K562 (cell line): ENCODE results near the gene CCND3. TPM values are rescaled to one million over a fixed set of nuclear protein-coding genes. Genes with fewer than 3 reads are reported as not detected.

Experiments
- ATAC-seq: fragments of 200-7000 bp; cut with Tn5 transposase; 3 replicates; pipeline ENCODE4 v1.9.1; 2020; ENCODE audit warnings: moderate library complexity
- BruUV-seq: library from RNA; stranded (reverse); fragments of 400-500 nt; replicated peaks from 2 replicates; lab custom pipeline; 2021; lab: Mats Ljungman, UMichigan
- CTCF ChIA-PET: fragments of 300-600 bp; formaldehyde crosslinking; extraction: SDS; loops from one replicate; lab custom pipeline; 2021; ENCODE audit warnings: low intra/inter-chr PET ratio; lab: Yijun Ruan, JAX
- POLR2A ChIA-PET: fragments of 300-600, 350-650 bp; sonication (Branson Sonifier 250); formaldehyde crosslinking; extraction: SDS; loops from one replicate; lab custom pipeline; 2021; ENCODE audit warnings: antibody characterized with exemption, inconsistent platforms; lab: Yijun Ruan, JAX
- DNase-seq, 4 experiments: peaks; one replicate each; pipeline versions ENCODE4 v3.0.0 to v3.0.0-alpha.2; 2011 to 2018; ENCODE audit warnings: low spot score in 3 of 4, mixed read lengths in 3 of 4; ENCODE audit errors: extremely low read depth in 1 of 4
- FAIRE-seq: peaks from 2 replicates; lab custom pipeline; 2011; peaks lifted over from hg19 to GRCh38; lab: Jason Lieb, UNC
- H2AFZ ChIP-seq: 2 replicates; pipeline ENCODE4 v1.6.0; 2011; ENCODE audit warnings: low read depth, low read length, control low read depth, inconsistent platforms
- H3K27ac ChIP-seq: fragments of 200-600 bp; 3 replicates; pipeline ENCODE4 v1.8.0; 2011; ENCODE audit warnings: low read depth, mild to moderate bottlenecking, control low read depth, inconsistent platforms, low read length, moderate library complexity, mixed read lengths; ENCODE audit errors: extremely low read depth
- H3K27me3 ChIP-seq, 2 experiments: fragments of 300-600 bp in 1 of 2; 2 replicates in 1 of 2; 3 replicates in 1 of 2; pipeline versions ENCODE4 v1.6.0 to v1.8.0; 2011; ENCODE audit warnings: inconsistent platforms in 2 of 2, low read length in 2 of 2, mild to moderate bottlenecking in 1 of 2, mixed read lengths in 1 of 2, moderate library complexity in 1 of 2; ENCODE audit not compliant: control insufficient read depth in 2 of 2, insufficient read depth in 2 of 2
- H3K36me3 ChIP-seq: fragments of 300-600 bp; 3 replicates; pipeline ENCODE4 v1.8.0; 2011; ENCODE audit warnings: mild to moderate bottlenecking, low read length, inconsistent platforms; ENCODE audit not compliant: control insufficient read depth, insufficient read depth
- H3K4me1 ChIP-seq, 2 experiments: fragments of 200-600 bp in 1 of 2; replicated peaks in 1 of 2; 2 replicates in 1 of 2; 3 replicates in 1 of 2; pipeline versions ENCODE4 v1.5.1 to v1.8.0; 2011; ENCODE audit warnings: inconsistent platforms in 2 of 2, low read length in 2 of 2, mild to moderate bottlenecking in 1 of 2, mixed read lengths in 1 of 2, moderate library complexity in 1 of 2; ENCODE audit not compliant: control insufficient read depth in 2 of 2, insufficient read depth in 2 of 2
- H3K4me2 ChIP-seq: 2 replicates; pipeline ENCODE4 v1.6.1; 2011; ENCODE audit warnings: low read length, control low read depth, inconsistent platforms, mixed read lengths; ENCODE audit not compliant: insufficient read depth
- H3K4me3 ChIP-seq: fragments of 200-600 bp; sonication (generic), shearing (Covaris generic); 2 replicates; pipeline ENCODE4 v1.5.1; 2016; ENCODE audit warnings: control low read depth, inconsistent platforms
- H3K79me2 ChIP-seq: fragments of 200-600 bp; 3 replicates; pipeline ENCODE4 v1.8.0; 2011; ENCODE audit warnings: low read length, inconsistent platforms; ENCODE audit not compliant: control insufficient read depth, insufficient read depth
- H3K9ac ChIP-seq, 2 experiments: 2 replicates each; pipeline versions ENCODE4 v1.6.0 to v1.6.1; 2011; ENCODE audit warnings: low read depth in 2 of 2, low read length in 2 of 2, control low read depth in 1 of 2, inconsistent platforms in 1 of 2, mild to moderate bottlenecking in 1 of 2, mixed read lengths in 1 of 2; ENCODE audit not compliant: insufficient read depth in 1 of 2
- H3K9me1 ChIP-seq: one replicate; pipeline ENCODE4 v1.6.0; 2011; ENCODE audit warnings: inconsistent platforms, mild to moderate bottlenecking, low read length, moderate library complexity; ENCODE audit not compliant: control insufficient read depth, insufficient read depth
- H3K9me3 ChIP-seq: replicated peaks from 2 replicates; pipeline ENCODE4 v1.5.1; 2011; ENCODE audit warnings: low read depth, low read length, inconsistent platforms; ENCODE audit not compliant: control insufficient read depth, insufficient read depth
- H4K20me1 ChIP-seq: replicated peaks from 2 replicates; pipeline ENCODE4 v1.6.1; 2011; ENCODE audit warnings: low read length, inconsistent platforms, mixed read lengths; ENCODE audit not compliant: control insufficient read depth, insufficient read depth
- ASH1L ChIP-seq: fragments of 450-650 bp; IDR thresholded peaks from 2 replicates; pipeline ENCODE4 v1.6.1; 2018; ENCODE audit warnings: borderline replicate concordance, mild to moderate bottlenecking, low read depth; ENCODE audit not compliant: partially characterized antibody
- CBX3 ChIP-seq, 2 experiments: IDR thresholded peaks; 1 replicate in 1 of 2; 2 replicates in 1 of 2; pipeline ENCODE4 v1.6.1; 2012; ENCODE audit warnings: inconsistent platforms in 2 of 2, low read length in 2 of 2, borderline replicate concordance in 1 of 2, control low read depth in 1 of 2
- DEAF1 ChIP-seq: fragments of 450-650 bp; formaldehyde crosslinking; IDR thresholded peaks from 2 replicates; pipeline ENCODE4 v1.4.0; 2020; ENCODE audit warnings: mild to moderate bottlenecking, moderate library complexity
- E2F6 ChIP-seq, 2 experiments: IDR thresholded peaks; 2 replicates each; pipeline ENCODE4 v1.6.1; 2011; ENCODE audit warnings: borderline replicate concordance in 1 of 2, control low read depth in 1 of 2, low read depth in 1 of 2, low read length in 1 of 2, mild to moderate bottlenecking in 1 of 2, mixed read lengths in 1 of 2, moderate library complexity in 1 of 2; ENCODE audit not compliant: insufficient read depth in 1 of 2, insufficient read length in 1 of 2, poor library complexity in 1 of 2, severe bottlenecking in 1 of 2; ENCODE audit errors: extremely low read depth in 1 of 2
- MBD1 ChIP-seq: fragments of 250-450 bp; sonication (Bioruptor Pico); IDR thresholded peaks from 2 replicates; pipeline ENCODE4 v1.8.0; 2022; ENCODE audit warnings: inconsistent platforms
- RBBP5 ChIP-seq: fragments of 200-600 bp; sonication (generic); IDR thresholded peaks from 2 replicates; pipeline ENCODE4 v1.6.1; 2012; ENCODE audit warnings: borderline replicate concordance, mild to moderate bottlenecking, low read length, control low read depth, inconsistent platforms; ENCODE audit not compliant: insufficient read depth, poor library complexity, severe bottlenecking
- SMAD4 ChIP-seq: fragments of 250-450 bp; sonication (Bioruptor Pico); conservative IDR thresholded peaks from 2 replicates; pipeline ENCODE4 v1.8.0; 2021; ENCODE audit warnings: inconsistent platforms, mild to moderate bottlenecking, moderate library complexity
- SMARCA5 ChIP-seq: fragments of 450-650 bp; IDR thresholded peaks from 2 replicates; pipeline ENCODE4 v1.6.1; 2016
- TOE1 ChIP-seq, 2 experiments: fragments of 450-650 bp in 1 of 2; sonication (generic) in 1 of 2; formaldehyde crosslinking in 1 of 2; IDR thresholded peaks; 2 replicates each; pipeline versions ENCODE4 v1.7.1 to v1.8.0; 2016 to 2022; ENCODE audit warnings: borderline replicate concordance in 2 of 2, mild to moderate bottlenecking in 2 of 2, antibody characterized with exemption in 1 of 2, inconsistent platforms in 1 of 2, low read depth in 1 of 2, missing genetic modification reagents in 1 of 2, moderate library complexity in 1 of 2
- ZNF175 ChIP-seq: fragments of 200-800 bp; sonication (Bioruptor generic); IDR thresholded peaks from 2 replicates; pipeline ENCODE4 v1.6.1; 2016; ENCODE audit warnings: low read depth, mild to moderate bottlenecking, missing genetic modification characterization, missing compliant biosample characterization
- ZNF445 ChIP-seq: fragments of 250-450 bp; sonication (Bioruptor Pico); IDR thresholded peaks from 2 replicates; pipeline ENCODE4 v1.4.0; 2020; ENCODE audit warnings: low read depth, mild to moderate bottlenecking, moderate library complexity
- ZNF449 ChIP-seq: fragments of 250-450 bp; sonication (Bioruptor Pico); IDR thresholded peaks from 2 replicates; pipeline ENCODE4 v1.8.0; 2022; ENCODE audit warnings: moderate library complexity, mild to moderate bottlenecking, inconsistent platforms
- ZSCAN32 ChIP-seq: fragments of 450-650 bp; formaldehyde crosslinking; IDR thresholded peaks from 2 replicates; pipeline ENCODE4 v1.4.0; 2020; ENCODE audit warnings: mild to moderate bottlenecking, moderate library complexity
- WGBS: fragments of 100-300 bp; shearing (Covaris generic); methylation state at CpG from one replicate; pipeline ENCODE4 v1.1.6; 2016; ENCODE audit warnings: low coverage, mixed read lengths; ENCODE audit not compliant: insufficient coverage; ENCODE audit errors: missing lambda C conversion rate; 5-methylcytosine and 5-hydroxymethylcytosine counted together
- in situ Hi-C: fragments of 300-500 bp; cut with MboI; formaldehyde crosslinking; loops from 4 replicates; pipeline ENCODE4 v1.15.0; 2018; ENCODE audit warnings: inconsistent platforms, mixed read lengths
- intact Hi-C: fragments of 100-400 bp; cut with micrococcal nuclease; formaldehyde crosslinking; loops from 2 replicates; pipeline ENCODE4 v1.14.2; 2022
- polyA plus RNA-seq, 8 experiments: library from polyadenylated mRNA; depleted of rRNA in 4 of 8; stranded (reverse) in 5 of 8; unstranded in 3 of 8; fragments of >200 nt; fragmentation: Nextera tagmentation in 2 of 8; fragmentation: Illumina TruSeq in 1 of 8; extraction: Ambion mirVana in 2 of 8; extraction: Trizol in 1 of 8; gene quantifications; 2 replicates each; pipeline versions ENCODE4 v1.2.1 to v1.2.3, GENCODE V29; 2011 to 2014; ENCODE audit warnings: inconsistent platforms in 1 of 8, missing spikeins in 1 of 8
- total RNA-seq, 7 experiments: library from RNA; depleted of rRNA in 6 of 7; stranded (reverse); fragments of >200 nt in 6 of 7; fragmentation: Illumina TruSeq in 2 of 7; extraction: Trizol in 2 of 7; gene quantifications; 2 replicates each; pipeline versions ENCODE4 v1.2.1 to v1.2.3, GENCODE V29; 2011 to 2021; ENCODE audit warnings: low replicate concordance in 1 of 7

Gene CCND3
- total and polyA plus RNA-seq, 9 of the 15 experiments (the other 6 are each of a cell fraction or from before 2014, with no cell fraction given) = 21.5 to 204 (median 97.4) TPM

GRCh38 chr6:41914343-41914742 is 27.3 kb downstream of the CCND3 start (continued):
- TF ChIP-seq E2F6 (IDR thresholded peaks at IDR 0.05; ENCODE audit: borderline replicate concordance in 1 of 2, extremely low read depth in 1 of 2, insufficient read depth in 1 of 2, insufficient read length in 1 of 2, low read depth in 1 of 2, low read length in 1 of 2, poor library complexity in 1 of 2, severe bottlenecking in 1 of 2) = no peak
- no peak for TF ChIP-seq CBX3 (IDR thresholded peaks at IDR 0.05; ENCODE audit: borderline replicate concordance in 1 of 2, low read length in 2 of 2)
- no peak for TF ChIP-seq TOE1 (IDR thresholded peaks at IDR 0.05; ENCODE audit: borderline replicate concordance)
- no peak for TF ChIP-seq TOE1 (CRISPR knock-in tag; IDR thresholded peaks at IDR 0.05; ENCODE audit: borderline replicate concordance, low read depth)
- TF ChIP-seq, all 486 proteins: peak for 0

GRCh38 chr6:41909727-41910126 is 31.9 kb downstream of the CCND3 start:
- WGBS = 100% methylated on average over 1 of the region's 1 CpG
- POLR2A ChIA-PET = interaction anchor here (1.1 to 1.7 kb wide), 3 partner anchors 12 to 16 kb away, joined by 3 to 6 read pairs (median 5); partner anchors contain the start of genes BYSL and MED20
- H3K27me3 ChIP-seq = no peaks in the 10 kb centered on the region
- TF ChIP-seq SMAD4 (CRISPR knock-in tag) (no peak), SMARCA5 (no peak), MBD1 (CRISPR knock-in tag) (no peak), ZNF445 (CRISPR knock-in tag) (no peak), ZSCAN32 (CRISPR knock-in tag) (no peak), ZNF175 (CRISPR knock-in tag) (no peak), RBBP5 (no peak), ASH1L (no peak), ZNF449 (CRISPR knock-in tag) (no peak), DEAF1 (CRISPR knock-in tag) (no peak)

More at GRCh38 chr6:41909727-41910126, 31.9 kb downstream of the CCND3 start:
- peaks cover 15% of the 10 kb centered on the region; the same call in 2 of the 3 replicates for H3K79me2 ChIP-seq
- no TSS peak for BruUV-seq
- H3K9ac ChIP-seq = no peak overlapping the region; a peak in 1 of 4 replicates
- no peak overlapping the region for H3K4me2 ChIP-seq
- CTCF ChIA-PET = no interaction called here
- H4K20me1 ChIP-seq = no peaks in the 10 kb centered on the region
- no peak overlapping the region for H3K4me3 ChIP-seq
- no peak overlapping the region for H2AFZ ChIP-seq
- in situ Hi-C loops = loop anchor here (5.0 to 10.0 kb wide), 2 partner anchors 122 to 135 kb away; partner anchors contain the start of gene TOMM6
- H3K4me1 ChIP-seq = no peaks in the 10 kb centered on the region; a peak in 2 of 5 replicates
- no peaks in the 10 kb centered on the region for H3K9me3 ChIP-seq
- H3K9me1 ChIP-seq = no peaks in the 10 kb centered on the region
- no peak overlapping the region for H3K27ac ChIP-seq
- no peak for FAIRE-seq
- intact Hi-C loops = no loop called here
- ATAC-seq = no peak
- no peak for DNase-seq
- H3K36me3 ChIP-seq = peaks cover 84% of the 10 kb centered on the region
